GM21576 (cell line): ENCODE results near the gene SCAMP2.

Experiments used
- ATAC-seq: cut with Tn5 transposase; IDR thresholded peaks from one replicate; pipeline ENCODE4 v1.9.1; 2021; ENCODE audit warnings: mild to moderate bottlenecking, moderate library complexity; ENCODE audit not compliant: unreplicated experiment

SCAMP2 gene

GRCh38 chr15:74839526-74840395 lies 33.4 kb downstream of the SCAMP2 start:
- ATAC-seq = no peak

DNA sequence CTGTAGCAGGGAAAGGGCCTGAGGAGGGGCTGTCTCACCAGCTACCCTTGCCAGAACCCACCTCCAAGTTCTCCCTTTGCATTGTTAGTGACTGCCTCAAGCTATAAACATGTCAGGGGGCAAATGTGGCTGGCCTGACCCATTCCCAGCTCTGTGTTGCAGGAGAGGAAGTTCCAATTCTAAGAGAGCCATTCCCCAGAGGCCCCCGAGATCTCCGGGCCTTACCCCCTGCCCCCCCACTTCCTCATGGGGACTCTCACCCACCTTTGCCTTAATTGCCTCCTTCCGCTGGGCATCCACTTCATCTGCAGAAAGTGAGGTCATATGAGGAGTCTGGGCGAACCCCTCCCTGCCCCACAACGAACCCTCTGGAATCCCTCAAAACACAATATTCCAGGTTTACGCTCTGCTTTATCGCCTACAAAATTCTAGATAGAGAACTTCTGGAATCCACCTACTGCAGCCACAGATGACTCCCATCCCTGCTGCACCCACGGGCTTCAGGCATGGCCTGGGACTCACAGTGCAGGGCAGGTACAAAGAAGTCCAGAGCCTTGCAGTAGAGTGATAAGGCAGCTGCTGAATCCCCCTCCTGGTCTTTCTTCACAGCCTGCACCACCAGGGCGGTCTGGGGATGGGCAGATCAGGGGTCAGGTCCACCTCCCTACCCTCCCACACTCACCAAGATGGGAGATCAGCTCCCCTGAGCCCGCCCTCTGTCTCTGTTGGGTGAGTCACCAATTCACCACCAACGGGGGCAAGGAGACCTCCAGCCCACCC lies 34.2 kb downstream of the SCAMP2 start:
- no peak for ATAC-seq

GRCh38 chr15:74838137-74838516 lies 35.0 kb downstream of the SCAMP2 start:
- ATAC-seq = no peak

DNA sequence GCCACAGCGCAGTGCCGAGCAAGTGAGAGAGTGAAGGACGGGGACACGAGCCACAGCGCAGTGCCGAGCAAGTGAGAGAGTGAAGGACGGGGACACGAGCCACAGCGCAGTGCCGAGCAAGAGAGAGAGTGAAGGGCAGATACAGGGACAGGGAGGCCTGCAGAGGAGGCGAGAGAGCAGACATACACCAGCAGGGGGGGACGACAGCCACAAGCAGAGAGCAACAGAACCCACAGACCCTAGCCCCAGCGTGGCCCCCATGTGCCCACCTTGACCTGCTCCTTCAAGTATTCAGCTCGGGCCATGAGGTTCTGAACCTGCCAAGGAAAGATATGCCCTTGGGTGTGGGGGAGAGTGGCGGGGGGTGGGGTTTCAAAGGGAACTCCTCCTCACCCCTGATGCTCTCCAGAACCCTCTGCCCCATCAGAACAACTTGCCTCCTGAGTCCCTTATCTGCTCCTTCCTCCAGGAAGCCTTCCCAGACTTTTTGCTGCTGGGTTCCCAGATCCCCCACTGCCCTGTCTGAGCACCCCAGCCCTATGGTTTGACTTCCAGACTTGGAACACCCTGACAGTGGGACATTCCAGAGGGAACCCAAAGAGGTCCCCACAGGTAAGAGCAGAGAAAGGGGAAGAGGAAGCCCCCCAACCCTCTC lies 35.6 kb downstream of the SCAMP2 start:
- ATAC-seq = no peak

- no peak for ATAC-seq
Observed at GRCh38 chr15:74836846-74837245, 36.3 kb downstream of the SCAMP2 start.

GRCh38 chr15:74835312-74835823 lies 37.8 kb downstream of the SCAMP2 start:
- ATAC-seq = no peak

DNA sequence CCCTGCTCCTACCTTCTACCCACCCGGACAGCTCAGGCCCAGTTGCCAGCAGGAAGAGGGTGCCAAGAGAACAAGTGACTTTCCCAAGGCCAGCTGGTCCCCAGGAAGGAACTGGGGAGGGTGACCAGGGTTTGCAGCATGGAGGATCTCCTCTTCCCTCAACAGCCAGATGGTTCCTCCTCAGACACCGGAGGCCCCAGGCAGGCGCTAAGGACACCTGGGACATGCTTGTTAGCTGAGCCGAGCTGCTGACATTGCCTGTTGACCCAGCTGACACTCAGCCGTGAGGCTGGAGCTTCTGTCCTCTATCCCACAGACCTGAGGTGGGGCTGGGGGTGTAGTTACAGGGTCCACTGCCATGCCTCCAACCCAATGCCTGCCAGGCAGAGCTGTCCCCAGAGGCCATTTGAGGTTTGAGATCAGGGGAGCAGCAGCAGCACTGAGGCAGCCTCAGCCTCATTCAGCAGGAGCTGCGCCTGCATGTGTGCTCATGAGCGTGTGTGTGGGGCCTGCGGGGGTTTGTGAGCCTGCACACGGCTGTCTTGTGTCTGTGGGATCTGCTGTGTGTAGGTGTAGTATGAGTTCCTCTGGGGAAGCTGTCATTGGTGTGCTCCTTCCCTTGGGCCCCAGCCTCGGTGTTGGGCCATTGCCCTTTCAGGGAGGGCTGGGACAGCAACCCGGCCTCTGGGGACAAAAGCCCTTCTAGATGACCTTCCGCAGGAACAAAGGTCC lies 39.6 kb downstream of the SCAMP2 start:
- ATAC-seq = no peak

DNA sequence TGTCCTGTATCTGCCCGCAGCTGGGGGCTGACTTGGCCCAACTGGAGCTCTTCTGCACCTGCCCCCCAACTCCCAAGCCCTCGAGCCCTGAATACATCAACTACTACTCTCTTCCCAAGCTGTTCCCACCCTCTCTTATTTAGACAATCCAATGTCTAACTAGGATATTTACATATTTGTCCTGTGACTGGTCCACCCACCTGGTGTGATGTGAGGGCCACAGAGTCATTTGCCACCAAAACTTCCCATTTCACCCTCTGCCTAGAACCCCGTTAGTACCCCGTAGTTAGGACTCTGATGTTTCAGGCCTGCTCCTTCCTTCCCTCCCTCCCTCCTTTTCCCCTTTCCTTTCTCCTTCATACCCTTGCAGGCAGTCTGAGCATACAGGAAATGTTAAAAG lies 40.3 kb downstream of the SCAMP2 start:
- ATAC-seq = no peak

DNA sequence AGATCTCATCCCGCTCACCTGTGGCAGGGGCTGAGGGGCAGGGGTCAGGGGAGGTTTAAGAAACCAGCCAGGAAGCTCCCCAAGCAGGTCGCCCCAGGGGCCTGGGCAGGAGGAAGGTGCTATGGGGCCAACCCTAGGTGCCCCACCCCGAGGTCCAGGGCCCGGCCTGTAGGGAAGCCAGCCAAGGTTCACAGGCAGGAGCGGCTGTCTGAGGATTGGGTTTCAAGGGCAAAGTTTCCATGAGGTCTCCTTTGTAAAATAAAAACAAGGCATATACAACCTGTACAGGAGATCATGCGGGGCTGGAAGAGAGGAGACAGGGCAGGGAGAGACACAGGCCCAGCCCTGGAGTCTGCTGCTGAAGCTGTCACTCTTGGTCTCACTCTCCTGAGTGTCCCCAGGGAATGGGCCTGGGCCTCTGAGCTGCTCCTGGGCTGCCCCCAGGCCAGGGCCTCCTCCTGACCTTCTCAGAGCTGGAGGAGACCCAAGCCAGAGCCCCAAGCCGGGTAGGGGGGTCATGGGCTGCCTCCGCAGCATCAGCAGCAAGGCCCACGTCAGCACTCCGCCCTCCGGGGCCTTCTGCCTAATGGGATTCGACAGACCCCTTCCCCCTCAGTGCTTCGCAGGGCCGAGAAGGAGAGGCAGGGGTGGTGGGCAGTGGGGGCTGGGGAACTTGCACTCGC lies 41.2 kb downstream of the SCAMP2 start:
- no peak for ATAC-seq

DNA sequence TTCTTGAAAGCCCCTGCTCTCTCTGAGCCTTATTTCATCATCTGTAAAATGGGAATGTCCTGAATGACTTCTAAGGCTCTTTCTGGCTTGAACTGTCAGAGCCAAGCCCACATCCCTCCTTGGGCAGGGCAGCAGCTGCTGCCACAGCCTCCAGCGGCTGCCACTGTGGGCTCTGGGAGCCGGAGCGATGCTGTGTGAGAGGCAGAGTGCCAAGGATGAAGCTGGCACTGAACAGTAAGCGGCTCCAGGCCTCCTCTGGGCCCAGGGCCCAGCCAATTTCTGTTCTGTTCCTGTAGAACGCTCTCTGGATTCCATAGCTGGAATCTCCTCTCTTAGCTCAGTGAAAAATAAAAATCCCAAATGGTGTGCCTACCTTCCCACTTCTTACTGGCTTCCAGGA lies 42.3 kb downstream of the SCAMP2 start:
- ATAC-seq = no peak

DNA sequence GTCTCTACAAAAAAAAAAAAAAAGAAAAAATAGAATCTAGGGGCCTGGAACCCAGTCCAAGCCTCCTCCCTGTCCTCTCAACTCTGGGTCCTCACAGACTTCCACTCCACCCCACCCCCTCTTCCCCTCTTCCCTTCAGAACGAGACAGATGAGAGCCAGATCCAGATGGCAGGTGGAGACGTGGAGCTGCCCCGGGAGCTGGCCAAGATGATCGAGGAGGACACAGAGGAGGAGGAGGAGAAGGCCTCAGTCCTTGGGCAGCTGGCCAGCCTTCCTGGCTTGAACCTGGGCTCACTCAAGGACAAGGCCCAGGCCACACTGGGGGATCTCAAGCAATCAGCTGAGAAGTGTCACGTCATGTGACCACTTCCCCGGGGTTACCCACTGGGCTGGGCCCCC lies 43.2 kb downstream of the SCAMP2 start:
- no peak for ATAC-seq

- ATAC-seq = no peak
Observed at GRCh38 chr15:74829486-74829885, 43.7 kb downstream of the SCAMP2 start.

DNA sequence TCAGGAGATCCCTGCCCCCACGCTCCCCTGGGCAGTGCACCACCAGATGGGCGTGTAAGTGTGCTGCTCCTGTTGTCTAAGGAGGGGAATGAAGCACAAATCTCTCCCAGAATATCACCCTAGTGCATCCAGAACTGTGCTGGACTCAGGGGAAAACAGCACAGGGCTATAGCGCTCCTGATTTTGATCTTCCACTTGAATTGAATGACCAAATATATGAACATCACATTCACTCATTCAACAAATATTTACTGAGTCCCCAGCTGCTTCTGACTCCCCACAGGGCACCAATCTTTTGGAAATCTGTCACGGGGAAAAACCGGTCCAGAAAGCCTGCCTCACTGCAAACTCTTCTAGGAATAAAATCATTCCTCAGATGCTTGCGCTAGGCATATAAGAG lies 44.3 kb downstream of the SCAMP2 start:
- ATAC-seq = no peak

DNA sequence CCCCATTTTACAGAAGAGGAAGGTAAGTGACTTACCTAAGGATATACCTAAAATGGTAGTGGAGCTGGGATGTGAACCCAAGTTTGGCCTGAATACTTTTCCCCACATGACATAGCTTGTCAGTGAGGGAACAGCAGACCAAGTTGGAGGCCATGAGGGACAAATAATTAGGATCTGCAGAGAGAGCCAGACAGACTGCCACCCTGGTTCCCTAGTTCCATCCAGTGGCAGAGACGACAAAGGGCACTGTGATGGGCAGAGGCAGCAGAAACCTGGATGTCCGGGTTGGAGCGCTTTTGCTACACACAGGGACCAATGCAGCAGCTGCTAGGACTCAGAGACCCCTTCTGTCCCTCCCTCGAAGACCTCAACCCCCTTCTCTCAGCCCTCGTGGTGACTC lies 45.6 kb downstream of the SCAMP2 start:
- no peak for ATAC-seq

GRCh38 chr15:74826921-74827320 lies 46.2 kb downstream of the SCAMP2 start:
- no peak for ATAC-seq

GRCh38 chr15:74826364-74826819 lies 46.8 kb downstream of the SCAMP2 start, which contains the start of gene CPLX3:
Gene CPLX3 (plus strand): TSS chr15:74826627. CDS start chr15:74826704, 77 bp downstream.
- ATAC-seq = no peak

GRCh38 chr15:74825866-74826265 lies 47.3 kb downstream of the SCAMP2 start:
- no peak for ATAC-seq

DNA sequence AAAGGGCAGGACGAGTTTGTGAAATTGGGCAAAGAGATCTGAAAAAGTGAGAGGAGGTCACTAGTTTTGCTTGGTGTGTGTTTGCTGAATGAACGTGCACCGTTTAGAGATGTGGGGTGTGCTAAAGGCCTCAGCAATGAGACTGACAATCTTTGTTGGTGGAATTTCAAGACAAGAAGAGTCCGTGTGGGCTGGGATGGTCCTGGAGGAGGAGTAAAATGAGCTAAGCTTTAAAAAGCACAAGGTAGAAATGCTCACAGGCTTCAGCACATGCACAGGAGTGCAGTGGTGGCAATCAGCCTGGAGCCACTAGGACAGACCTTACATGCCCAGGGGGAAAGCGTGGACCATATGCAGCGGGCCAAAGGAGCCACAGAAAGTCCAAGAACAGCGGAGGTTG lies 48.2 kb downstream of the SCAMP2 start:
- no peak for ATAC-seq

DNA sequence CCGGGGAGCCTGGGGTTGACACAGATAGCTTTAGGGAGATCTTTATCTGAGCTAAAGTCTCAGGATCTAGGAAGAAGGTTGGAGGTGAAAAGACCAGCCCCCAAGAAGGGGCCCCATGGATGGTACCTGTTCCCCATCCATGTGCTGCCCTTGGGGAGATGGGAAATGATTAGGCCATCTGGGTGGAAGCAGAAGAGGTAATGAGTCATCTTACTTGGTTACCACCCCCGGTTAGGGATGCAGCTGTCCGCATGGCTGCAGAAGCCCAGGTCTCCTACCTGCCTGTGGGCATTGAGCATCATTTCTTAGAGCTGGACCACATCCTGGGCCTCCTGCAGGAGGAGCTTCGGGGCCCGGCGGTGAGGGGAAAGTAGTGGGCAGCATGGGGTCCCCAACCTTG lies 49.8 kb downstream of the SCAMP2 start:
- ATAC-seq = no peak

DNA sequence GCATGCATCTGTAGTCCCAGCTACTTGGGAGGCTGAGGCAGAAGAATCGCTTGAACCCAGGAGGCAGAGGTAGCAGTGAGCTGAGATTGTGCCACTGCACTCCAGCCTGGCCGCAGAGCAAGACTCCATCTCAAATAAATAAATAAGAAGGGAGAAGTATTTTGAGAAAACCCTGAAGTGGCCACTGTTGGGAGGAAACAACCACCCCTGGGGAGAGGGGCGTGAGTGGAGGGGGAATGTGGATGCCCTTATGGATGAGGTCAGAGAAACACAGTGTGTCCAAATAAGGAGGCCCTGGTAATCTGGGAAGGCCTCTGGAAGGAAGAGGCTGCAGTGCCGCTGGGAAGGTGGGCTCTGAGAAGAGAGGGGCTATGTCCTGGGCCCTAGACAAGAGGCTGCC lies 50.9 kb downstream of the SCAMP2 start:
- no peak for ATAC-seq
